ENCODE results near the gene FAM168A.

The FAM168A gene

DNA sequence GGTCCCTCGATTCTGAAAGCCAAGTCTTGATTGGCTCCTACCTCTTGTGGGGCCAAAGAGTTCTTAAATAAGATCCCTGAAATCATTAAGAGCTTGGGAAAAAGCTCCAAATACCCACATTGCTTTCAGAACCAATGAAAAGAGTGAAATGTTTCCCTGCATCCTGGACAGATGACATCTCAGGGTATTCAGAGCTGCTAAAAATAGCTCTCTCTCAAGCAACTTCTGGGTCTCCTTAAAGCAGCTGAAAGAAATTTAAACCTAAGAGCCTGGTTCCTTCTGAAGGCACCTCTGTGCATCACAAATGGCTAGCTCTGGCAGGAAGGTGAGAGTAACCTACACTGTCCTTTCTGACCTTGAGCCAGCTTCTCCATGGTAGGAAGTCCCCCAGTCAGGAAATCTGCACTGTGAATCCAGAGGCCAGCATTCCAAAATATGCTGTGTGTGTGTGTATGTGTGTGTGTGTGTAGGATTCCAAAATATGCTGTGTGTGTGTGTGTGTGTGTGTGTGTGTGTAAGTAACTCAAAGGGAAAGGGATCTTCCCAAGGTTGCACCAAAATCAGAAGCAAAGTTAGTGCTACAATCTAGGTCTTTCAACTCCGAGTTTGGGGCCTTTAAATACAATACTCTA, 171.6 kb downstream of the FAM168A start:
- Histone ChIP-seq H3K27ac (ENCODE audit: low read depth, low read length) (no peak overlapping the region), H3K4me3 (ENCODE audit: low read depth, low read length) (no peak overlapping the region)

GRCh38 chr11:73425108-73425507, 172.8 kb downstream of the FAM168A start:
- H3K9ac ChIP-seq (ENCODE audit: low read depth, low read length), result no peak overlapping the region

More for the DNA sequence above, 171.6 kb downstream of the FAM168A start:
- H3K36me3 ChIP-seq (ENCODE audit: control insufficient read depth, insufficient read depth, low read length), result no peaks in the 10 kb centered on the region; the same call in 1 of the 2 replicates
- no peaks in the 10 kb centered on the region for H3K27me3 ChIP-seq (ENCODE audit: control insufficient read depth, insufficient read depth, low read length)
- H3K9ac ChIP-seq (ENCODE audit: low read depth, low read length), result no peak overlapping the region
- H3K9me3 ChIP-seq (ENCODE audit: control insufficient read depth, insufficient read depth, low read length), result no peaks in the 10 kb centered on the region
- H3K4me1 ChIP-seq (ENCODE audit: control insufficient read depth, insufficient read depth, low read length), result peaks cover 2% of the 10 kb centered on the region; the same call in 1 of the 2 replicates

DNA sequence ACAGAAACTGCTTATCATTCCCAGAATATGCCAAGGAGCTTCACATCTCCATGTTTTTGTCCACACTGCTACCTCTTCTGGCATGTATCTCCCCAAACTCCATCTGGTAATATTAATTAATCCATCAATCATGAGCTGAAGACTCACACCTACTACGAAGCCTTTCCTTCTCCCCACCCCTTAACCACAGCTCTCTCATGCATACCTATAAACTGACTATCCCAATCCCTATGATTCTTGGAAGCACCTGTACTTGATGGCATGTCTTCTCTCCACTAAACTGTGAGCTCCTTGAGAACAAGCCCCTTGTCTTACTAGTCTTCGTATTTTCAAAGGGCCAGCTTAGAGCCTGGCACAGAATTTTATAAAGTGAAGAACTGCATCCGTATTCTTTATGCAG, 174.4 kb downstream of the FAM168A start:
- H3K27me3 ChIP-seq (ENCODE audit: control insufficient read depth, insufficient read depth, low read length), result no peaks in the 10 kb centered on the region
- H3K4me1 ChIP-seq (ENCODE audit: control insufficient read depth, insufficient read depth, low read length), result peaks cover 2% of the 10 kb centered on the region; the same call in 1 of the 2 replicates

More at GRCh38 chr11:73425108-73425507, 172.8 kb downstream of the FAM168A start:
- H3K27me3 ChIP-seq (ENCODE audit: control insufficient read depth, insufficient read depth, low read length), result no peaks in the 10 kb centered on the region
- H3K4me3 ChIP-seq (ENCODE audit: low read depth, low read length), result no peak overlapping the region
- no peaks in the 10 kb centered on the region; the same call in 1 of the 2 replicates for H3K36me3 ChIP-seq (ENCODE audit: control insufficient read depth, insufficient read depth, low read length)
- no peak overlapping the region for H3K27ac ChIP-seq (ENCODE audit: low read depth, low read length)
- peaks cover 2% of the 10 kb centered on the region; the same call in 1 of the 2 replicates for H3K4me1 ChIP-seq (ENCODE audit: control insufficient read depth, insufficient read depth, low read length)
- no peaks in the 10 kb centered on the region for H3K9me3 ChIP-seq (ENCODE audit: control insufficient read depth, insufficient read depth, low read length)

GRCh38 chr11:73422886-73423285, 175.0 kb downstream of the FAM168A start:
- Histone ChIP-seq H3K27me3 (ENCODE audit: control insufficient read depth, insufficient read depth, low read length) (no peaks in the 10 kb centered on the region), H3K9me3 (ENCODE audit: control insufficient read depth, insufficient read depth, low read length) (no peaks in the 10 kb centered on the region), H3K27ac (ENCODE audit: low read depth, low read length) (no peak overlapping the region), H3K4me1 (ENCODE audit: control insufficient read depth, insufficient read depth, low read length) (peaks cover 2% of the 10 kb centered on the region; the same call in 1 of the 2 replicates), H3K4me3 (ENCODE audit: low read depth, low read length) (no peak overlapping the region), H3K36me3 (ENCODE audit: control insufficient read depth, insufficient read depth, low read length) (peaks cover 4% of the 10 kb centered on the region), H3K9ac (ENCODE audit: low read depth, low read length) (no peak overlapping the region)

More for the DNA sequence above, 174.4 kb downstream of the FAM168A start:
- H3K27ac ChIP-seq (ENCODE audit: low read depth, low read length), result no peak overlapping the region
- no peaks in the 10 kb centered on the region for H3K36me3 ChIP-seq (ENCODE audit: control insufficient read depth, insufficient read depth, low read length)
- H3K4me3 ChIP-seq (ENCODE audit: low read depth, low read length), result no peak overlapping the region
- H3K9me3 ChIP-seq (ENCODE audit: control insufficient read depth, insufficient read depth, low read length), result no peaks in the 10 kb centered on the region
- H3K9ac ChIP-seq (ENCODE audit: low read depth, low read length), result no peak overlapping the region

- H3K27me3 ChIP-seq (ENCODE audit: control insufficient read depth, insufficient read depth, low read length), result no peaks in the 10 kb centered on the region
- H3K9me3 ChIP-seq (ENCODE audit: control insufficient read depth, insufficient read depth, low read length), result no peaks in the 10 kb centered on the region
- H3K4me3 ChIP-seq (ENCODE audit: low read depth, low read length), result no peak overlapping the region
- H3K9ac ChIP-seq (ENCODE audit: low read depth, low read length), result no peak overlapping the region
- peaks cover 4% of the 10 kb centered on the region for H3K36me3 ChIP-seq (ENCODE audit: control insufficient read depth, insufficient read depth, low read length)
- no peaks in the 10 kb centered on the region for H3K4me1 ChIP-seq (ENCODE audit: control insufficient read depth, insufficient read depth, low read length)
- H3K27ac ChIP-seq (ENCODE audit: low read depth, low read length), result no peak overlapping the region
Measured at GRCh38 chr11:73420136-73420535, 177.8 kb downstream of the FAM168A start.

DNA sequence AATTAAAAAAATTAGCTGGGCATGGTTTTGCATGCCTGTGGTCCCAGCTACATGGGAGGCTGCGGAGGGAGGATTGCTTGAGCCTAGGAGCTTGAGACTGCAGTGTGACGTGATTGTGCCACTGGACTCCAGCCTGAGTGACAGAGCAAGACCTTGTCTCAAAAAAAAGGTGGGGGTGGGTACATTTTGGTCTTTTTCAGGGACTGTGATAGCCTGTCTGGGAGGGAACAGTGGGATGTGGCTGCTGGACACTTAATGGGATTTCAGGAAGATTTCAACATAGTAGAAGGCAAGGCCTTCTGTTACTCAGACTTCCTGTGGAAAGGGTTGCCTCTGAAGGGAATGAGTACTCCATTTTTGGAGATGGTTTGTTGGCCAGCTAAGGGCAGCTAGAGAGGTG, 181.1 kb downstream of the FAM168A start:
- Histone ChIP-seq H3K4me1 (ENCODE audit: control insufficient read depth, insufficient read depth, low read length) (no peaks in the 10 kb centered on the region), H3K36me3 (ENCODE audit: control insufficient read depth, insufficient read depth, low read length) (peaks cover 4% of the 10 kb centered on the region), H3K4me3 (ENCODE audit: low read depth, low read length) (no peak overlapping the region), H3K9ac (ENCODE audit: low read depth, low read length) (no peak overlapping the region), H3K9me3 (ENCODE audit: control insufficient read depth, insufficient read depth, low read length) (no peaks in the 10 kb centered on the region), H3K27ac (ENCODE audit: low read depth, low read length) (no peak overlapping the region), H3K27me3 (ENCODE audit: control insufficient read depth, insufficient read depth, low read length) (no peaks in the 10 kb centered on the region)

GRCh38 chr11:73415854-73416615, 181.9 kb downstream of the FAM168A start:
- H3K9ac ChIP-seq (ENCODE audit: low read depth, low read length), result no peak overlapping the region
- peaks cover 5% of the 10 kb centered on the region for H3K36me3 ChIP-seq (ENCODE audit: control insufficient read depth, insufficient read depth, low read length)
- H3K27me3 ChIP-seq (ENCODE audit: control insufficient read depth, insufficient read depth, low read length), result no peaks in the 10 kb centered on the region
- no peaks in the 10 kb centered on the region for H3K9me3 ChIP-seq (ENCODE audit: control insufficient read depth, insufficient read depth, low read length)
- H3K27ac ChIP-seq (ENCODE audit: low read depth, low read length), result no peak overlapping the region
- no peak overlapping the region for H3K4me3 ChIP-seq (ENCODE audit: low read depth, low read length)
- no peaks in the 10 kb centered on the region for H3K4me1 ChIP-seq (ENCODE audit: control insufficient read depth, insufficient read depth, low read length)

- H3K27me3 ChIP-seq (ENCODE audit: control insufficient read depth, insufficient read depth, low read length), result no peaks in the 10 kb centered on the region
- peaks cover 12% of the 10 kb centered on the region for H3K36me3 ChIP-seq (ENCODE audit: control insufficient read depth, insufficient read depth, low read length)
- H3K9ac ChIP-seq (ENCODE audit: low read depth, low read length), result no peak overlapping the region
- H3K4me1 ChIP-seq (ENCODE audit: control insufficient read depth, insufficient read depth, low read length), result no peaks in the 10 kb centered on the region
- H3K4me3 ChIP-seq (ENCODE audit: low read depth, low read length), result no peak overlapping the region
- H3K9me3 ChIP-seq (ENCODE audit: control insufficient read depth, insufficient read depth, low read length), result no peaks in the 10 kb centered on the region
- no peak overlapping the region for H3K27ac ChIP-seq (ENCODE audit: low read depth, low read length)
Measured at GRCh38 chr11:73414977-73415651, 182.8 kb downstream of the FAM168A start.

- H3K4me3 ChIP-seq (ENCODE audit: low read depth, low read length), result no peak overlapping the region
- H3K9ac ChIP-seq (ENCODE audit: low read depth, low read length), result no peak overlapping the region
- no peaks in the 10 kb centered on the region for H3K9me3 ChIP-seq (ENCODE audit: control insufficient read depth, insufficient read depth, low read length)
- H3K4me1 ChIP-seq (ENCODE audit: control insufficient read depth, insufficient read depth, low read length), result no peaks in the 10 kb centered on the region
- H3K36me3 ChIP-seq (ENCODE audit: control insufficient read depth, insufficient read depth, low read length), result peaks cover 26% of the 10 kb centered on the region
- H3K27me3 ChIP-seq (ENCODE audit: control insufficient read depth, insufficient read depth, low read length), result no peaks in the 10 kb centered on the region
- no peak overlapping the region for H3K27ac ChIP-seq (ENCODE audit: low read depth, low read length)
Measured at GRCh38 chr11:73413256-73413655, 184.7 kb downstream of the FAM168A start.

DNA sequence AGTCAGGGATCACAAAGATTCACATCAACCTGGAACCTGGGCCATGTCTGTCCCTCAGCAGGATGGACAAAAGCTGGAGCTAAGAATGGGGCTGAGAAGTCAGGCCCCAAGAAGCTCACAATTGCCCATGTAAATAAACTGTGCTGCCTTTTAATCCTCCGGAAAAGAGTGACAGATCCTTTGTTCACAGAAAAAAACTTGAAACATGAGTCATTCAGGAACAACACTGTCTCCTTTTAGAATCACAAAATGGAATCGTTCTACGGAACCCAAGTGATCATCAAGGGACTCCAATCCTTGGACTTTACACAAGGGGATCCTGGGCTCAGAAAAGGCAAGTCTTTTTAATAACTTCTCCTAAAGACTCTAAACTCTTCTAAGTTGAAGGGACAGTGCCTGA, 185.6 kb downstream of the FAM168A start:
- Histone ChIP-seq H3K4me1 (ENCODE audit: control insufficient read depth, insufficient read depth, low read length) (no peaks in the 10 kb centered on the region), H3K27ac (ENCODE audit: low read depth, low read length) (no peak overlapping the region), H3K36me3 (ENCODE audit: control insufficient read depth, insufficient read depth, low read length) (peaks cover 25% of the 10 kb centered on the region), H3K27me3 (ENCODE audit: control insufficient read depth, insufficient read depth, low read length) (no peaks in the 10 kb centered on the region), H3K4me3 (ENCODE audit: low read depth, low read length) (no peak overlapping the region), H3K9me3 (ENCODE audit: control insufficient read depth, insufficient read depth, low read length) (no peaks in the 10 kb centered on the region), H3K9ac (ENCODE audit: low read depth, low read length) (no peak overlapping the region)

DNA sequence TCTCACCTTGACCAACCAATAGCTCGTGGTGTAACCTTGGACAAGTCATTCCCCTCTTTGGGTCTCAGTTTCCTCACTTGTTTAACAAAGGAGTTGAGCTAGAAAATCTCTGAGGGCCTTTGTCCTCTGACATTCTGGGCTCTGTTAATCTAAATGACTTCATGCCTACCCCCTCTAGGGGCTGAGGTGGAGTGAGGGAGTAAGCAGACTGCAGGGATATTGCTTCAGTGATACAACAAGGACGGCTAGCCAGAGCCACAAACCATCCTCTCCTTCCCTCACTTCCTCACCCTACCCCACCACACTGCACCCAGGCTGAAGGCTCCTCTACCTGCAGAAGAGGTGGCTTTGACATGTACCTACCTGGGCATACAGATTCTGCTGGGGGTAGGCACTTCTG, 186.9 kb downstream of the FAM168A start:
- Histone ChIP-seq H3K27me3 (ENCODE audit: control insufficient read depth, insufficient read depth, low read length) (no peaks in the 10 kb centered on the region), H3K36me3 (ENCODE audit: control insufficient read depth, insufficient read depth, low read length) (peaks cover 32% of the 10 kb centered on the region), H3K4me1 (ENCODE audit: control insufficient read depth, insufficient read depth, low read length) (no peaks in the 10 kb centered on the region), H3K9me3 (ENCODE audit: control insufficient read depth, insufficient read depth, low read length) (no peaks in the 10 kb centered on the region), H3K4me3 (ENCODE audit: low read depth, low read length) (no peak overlapping the region), H3K27ac (ENCODE audit: low read depth, low read length) (no peak overlapping the region), H3K9ac (ENCODE audit: low read depth, low read length) (no peak overlapping the region)
